Prostate gland (tissue), 2 donors: Measurements from ENCODE around the gene TSPYL1. TPM values are rescaled to one million over a fixed set of nuclear protein-coding genes. Genes with fewer than 3 reads are reported as not detected.

Source experiments
- DNase-seq: peaks from one replicate; pipeline ENCODE4 v3.0.0-alpha.2; 2019; ENCODE audit warnings: low spot score
- H3K27ac ChIP-seq, 2 donors: fragments of 200-600 bp; sonication (generic); 2 replicates each; pipeline ENCODE4 v1.5.1; 2017 to 2019
- H3K27me3 ChIP-seq: fragments of 200-600 bp; sonication (generic); replicated peaks from 2 replicates; pipeline ENCODE4 v1.5.1; 2019; ENCODE audit not compliant: insufficient read depth
- H3K36me3 ChIP-seq, 2 donors: fragments of 200-600 bp; sonication (generic); 1 replicate in 1 of 2; 2 replicates in 1 of 2; pipeline versions ENCODE4 v1.5.1 to v1.8.1; 2017 to 2019
- H3K4me1 ChIP-seq: fragments of 200-600 bp; sonication (generic); replicated peaks from 2 replicates; pipeline ENCODE4 v1.5.1; 2019
- H3K4me3 ChIP-seq, 2 donors: fragments of 200-600 bp; sonication (generic); 2 replicates each; pipeline ENCODE4 v1.5.1; 2017 to 2019
- H3K9me3 ChIP-seq: fragments of 200-600 bp; sonication (generic); 2 replicates; pipeline ENCODE4 v1.5.1; 2017
- CTCF ChIP-seq, 4 experiments: fragments of 200-600 bp in 2 of 4; fragments of 450-650 bp in 2 of 4; sonication (generic) in 2 of 4; IDR thresholded peaks; 1 replicate in 3 of 4; 2 replicates in 1 of 4; pipeline ENCODE4 v1.5.1; 2016 to 2019; ENCODE audit warnings: antibody characterized with exemption in 4 of 4, mild to moderate bottlenecking in 2 of 4, moderate library complexity in 2 of 4
- POLR2A ChIP-seq: fragments of 450-650 bp; IDR thresholded peaks from one replicate; pipeline ENCODE4 v1.6.1; 2016; ENCODE audit warnings: antibody characterized with exemption, mild to moderate bottlenecking
- POLR2AphosphoS5 ChIP-seq: sonication (generic); formaldehyde crosslinking; IDR thresholded peaks from one replicate; pipeline ENCODE4 v1.6.1; 2017; ENCODE audit warnings: antibody characterized with exemption
- WGBS: methylation state at CpG from one replicate; pipeline ENCODE4 v1.1.5; 2018; 5-methylcytosine and 5-hydroxymethylcytosine counted together
- intact Hi-C: fragments of 100-400 bp; cut with DNase I; formaldehyde crosslinking; loops from one replicate; pipeline ENCODE4 v1.14.2; 2022
- total RNA-seq, 2 donors: library from RNA; depleted of rRNA; stranded (reverse); fragments of >200 nt; gene quantifications; one replicate each; pipeline ENCODE4 v1.1.0, GENCODE V29; 2016

The TSPYL1 gene
- total RNA-seq, 2 donors from 2014 or later = 112 to 159 TPM

- DNase-seq = no peak
- TF ChIP-seq CTCF (IDR thresholded peaks at IDR 0.05) (no peak), POLR2A (no peak), POLR2AphosphoS5 (no peak)
- Histone ChIP-seq H3K36me3 (no peaks in the 10 kb centered on the region), H3K4me3 (peak overlapping the region in 1 of 2 donors; percentile 80), H3K9me3 (no peaks in the 10 kb centered on the region), H3K27me3 (no peaks in the 10 kb centered on the region), H3K27ac (peak overlapping the region; percentile 9 to 20), H3K4me1 (peaks cover 11% of the 10 kb centered on the region)
- WGBS = 45% methylated on average over 6 of the region's 6 CpGs
- intact Hi-C loops = no loop called here
These were observed 28.0 kb downstream of the TSPYL1 start for GRCh38 chr6:116251568-116252384.

GRCh38 chr6:116248577-116248976 lies 31.2 kb downstream of the TSPYL1 start:
- Histone ChIP-seq H3K27me3 (no peaks in the 10 kb centered on the region), H3K4me3 (no peak overlapping the region), H3K27ac (no peak overlapping the region), H3K36me3 (no peaks in the 10 kb centered on the region), H3K9me3 (no peaks in the 10 kb centered on the region), H3K4me1 (peaks cover 11% of the 10 kb centered on the region)
- 89% methylated on average over 2 of the region's 2 CpGs for WGBS
- DNase-seq = no peak
- intact Hi-C loops = no loop called here
- TF ChIP-seq CTCF (IDR thresholded peaks at IDR 0.05) (no peak), POLR2A (no peak), POLR2AphosphoS5 (no peak)

GRCh38 chr6:116247285-116247684 lies 32.4 kb downstream of the TSPYL1 start:
- H3K4me3 ChIP-seq = no peak overlapping the region
- DNase-seq = no peak
- intact Hi-C loops = no loop called here
- TF ChIP-seq POLR2AphosphoS5 (no peak), POLR2A (no peak), CTCF (IDR thresholded peaks at IDR 0.05) (no peak)
- no peak overlapping the region for H3K27ac ChIP-seq
- no peaks in the 10 kb centered on the region for H3K36me3 ChIP-seq
- H3K27me3 ChIP-seq = no peaks in the 10 kb centered on the region
- H3K4me1 ChIP-seq = peaks cover 7% of the 10 kb centered on the region
- no peaks in the 10 kb centered on the region for H3K9me3 ChIP-seq

GRCh38 chr6:116246089-116246488 lies 33.6 kb downstream of the TSPYL1 start:
- TF ChIP-seq POLR2AphosphoS5 (no peak), CTCF (IDR thresholded peaks at IDR 0.05) (no peak), POLR2A (no peak)
- intact Hi-C loops = no loop called here
- Histone ChIP-seq H3K9me3 (no peaks in the 10 kb centered on the region), H3K27me3 (no peaks in the 10 kb centered on the region), H3K36me3 (no peaks in the 10 kb centered on the region), H3K4me1 (no peaks in the 10 kb centered on the region), H3K27ac (no peak overlapping the region), H3K4me3 (no peak overlapping the region)
- no peak for DNase-seq
- WGBS = 94% methylated on average over 4 of the region's 4 CpGs

GRCh38 chr6:116244284-116244683 lies 35.4 kb downstream of the TSPYL1 start:
- H3K27me3 ChIP-seq = no peaks in the 10 kb centered on the region
- TF ChIP-seq CTCF (IDR thresholded peaks at IDR 0.05) = no peak
- TF ChIP-seq POLR2AphosphoS5 = peak; percentile 80
- no peak for TF ChIP-seq POLR2A
- no peaks in the 10 kb centered on the region for H3K4me1 ChIP-seq
- H3K27ac ChIP-seq = peak overlapping the region in 1 of 2 donors; percentile 18
- no peaks in the 10 kb centered on the region for H3K36me3 ChIP-seq
- intact Hi-C loops = no loop called here
- peak; percentile 69 for DNase-seq
- H3K9me3 ChIP-seq = no peaks in the 10 kb centered on the region
- WGBS = 66% methylated on average over 4 of the region's 4 CpGs
- H3K4me3 ChIP-seq = no peak overlapping the region
